Jurkat, Clone E6-1 (cell line): ENCODE results near the gene NF1.
"Not testable (repeated sequence)": the region's sequence is repeated elsewhere in the genome, so short reads cannot be mapped to it uniquely, and the experiment has no call there.

Experiments used
- DNase-seq: peaks from one replicate; pipeline ENCODE4 v3.0.0-alpha.2; 2011; ENCODE audit warnings: low read depth, low spot score
- H3K4me3 ChIP-seq: 2 replicates; pipeline ENCODE4 v1.5.1; 2011; ENCODE audit warnings: mild to moderate bottlenecking, low read length, control low read depth, moderate library complexity

The NF1 gene

DNA sequence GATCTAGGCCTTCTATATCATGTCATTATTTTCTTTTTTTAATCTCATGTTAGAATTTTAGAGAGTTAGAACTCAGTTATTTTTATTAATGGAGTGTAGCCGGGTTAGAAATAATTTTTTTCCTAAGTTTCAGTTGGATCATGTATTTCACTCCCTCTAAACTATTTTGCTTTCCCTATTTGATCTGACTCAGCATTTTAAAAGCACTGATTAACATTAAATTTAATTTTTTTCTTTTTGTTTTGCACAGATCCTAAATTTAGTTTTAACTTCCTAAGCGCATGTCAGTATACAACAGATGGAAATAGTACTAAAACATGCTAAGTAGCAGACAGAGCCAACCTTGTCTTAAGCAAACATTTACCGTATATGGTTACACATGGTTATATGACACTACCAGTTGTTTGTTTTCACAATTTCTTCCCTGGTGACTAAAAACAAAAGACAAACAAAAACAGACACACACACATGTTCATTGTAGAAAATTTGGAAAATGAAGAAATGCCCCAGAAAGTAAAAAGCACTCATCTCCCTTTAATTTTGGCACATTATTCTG is 263.1 kb downstream of the NF1 start:
- DNase-seq, result no peak
- H3K4me3 ChIP-seq, result no peak overlapping the region

GRCh38 chr17:31364012-31364411 is 269.2 kb downstream of the NF1 start:
- no peak for DNase-seq
- H3K4me3 ChIP-seq, result no peak overlapping the region

DNA sequence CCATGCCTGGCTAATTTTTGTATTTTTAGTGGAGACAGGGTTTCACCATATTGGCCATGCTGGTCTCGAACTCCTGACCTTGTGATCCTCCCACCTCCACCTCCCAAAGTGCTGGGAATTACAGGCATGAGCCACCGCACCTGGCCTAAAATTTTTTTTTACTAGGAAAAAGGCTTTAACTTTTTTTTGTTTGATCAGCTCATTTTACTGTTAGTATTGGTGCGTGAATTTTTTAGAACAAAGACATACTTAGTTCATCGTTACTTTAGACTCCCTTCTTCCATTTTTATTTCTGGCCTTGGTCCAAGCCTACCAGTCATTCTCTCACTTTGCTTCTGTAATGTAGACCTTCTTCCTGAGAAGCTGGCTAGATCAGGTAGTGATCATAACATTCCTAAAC is 271.3 kb downstream of the NF1 start:
- no peak for DNase-seq
- no peak overlapping the region for H3K4me3 ChIP-seq

DNA sequence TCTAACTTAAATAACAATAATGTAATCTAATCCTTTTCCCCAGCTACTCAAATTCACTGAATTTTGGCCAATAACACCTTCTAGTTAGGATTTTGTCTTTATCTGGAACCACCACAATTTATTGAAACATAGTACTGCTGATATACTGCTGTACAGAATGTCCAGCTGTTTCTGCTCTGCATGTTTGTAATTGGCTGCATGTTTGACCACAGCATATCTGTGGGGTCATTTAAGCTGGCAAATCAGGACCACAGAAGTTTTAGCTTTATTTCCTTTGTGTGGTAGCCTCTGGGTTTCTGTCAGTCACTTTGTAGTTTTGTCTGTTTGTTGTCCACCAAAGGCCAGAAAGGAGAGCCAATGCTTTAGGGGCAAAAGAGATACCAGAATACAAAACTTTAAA is 274.5 kb downstream of the NF1 start:
- no peak for DNase-seq
- no peak overlapping the region for H3K4me3 ChIP-seq

GRCh38 chr17:31371511-31372097 is 276.8 kb downstream of the NF1 start:
- H3K4me3 ChIP-seq, result no peak overlapping the region
- no peak for DNase-seq

GRCh38 chr17:31373150-31374093 is 278.6 kb downstream of the NF1 start:
- DNase-seq, result peak; percentile 71

GRCh38 chr17:31374094-31374447 is 279.3 kb downstream of the NF1 start:
- H3K4me3 ChIP-seq, result no peak overlapping the region
- no peak for DNase-seq

More at GRCh38 chr17:31373150-31374093, 278.6 kb downstream of the NF1 start:
- no peak overlapping the region for H3K4me3 ChIP-seq

GRCh38 chr17:31374503-31374902 is 279.7 kb downstream of the NF1 start:
- H3K4me3 ChIP-seq, result no peak overlapping the region

DNA sequence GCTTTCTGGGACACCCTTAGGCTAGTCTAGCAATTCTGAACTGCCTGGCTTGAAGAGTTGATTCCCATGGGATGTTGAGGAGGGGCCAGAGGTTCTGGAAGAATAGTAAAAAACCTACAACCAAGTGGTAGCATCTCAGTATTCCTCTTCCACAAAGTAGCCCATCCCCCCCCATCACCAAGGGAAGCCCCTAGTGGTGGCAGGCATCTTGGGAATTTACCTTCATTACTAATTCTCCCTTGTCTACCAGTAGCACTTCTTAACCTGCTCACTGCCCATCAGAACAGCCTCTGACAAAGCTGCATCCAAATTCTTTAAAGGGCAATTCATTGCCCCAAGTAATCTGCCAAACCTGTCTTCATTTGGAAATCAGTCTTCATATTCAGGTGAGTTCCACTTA is 283.9 kb downstream of the NF1 start:
- no peak for DNase-seq
- no peak overlapping the region for H3K4me3 ChIP-seq

More at GRCh38 chr17:31374503-31374902, 279.7 kb downstream of the NF1 start:
- no peak for DNase-seq

DNA sequence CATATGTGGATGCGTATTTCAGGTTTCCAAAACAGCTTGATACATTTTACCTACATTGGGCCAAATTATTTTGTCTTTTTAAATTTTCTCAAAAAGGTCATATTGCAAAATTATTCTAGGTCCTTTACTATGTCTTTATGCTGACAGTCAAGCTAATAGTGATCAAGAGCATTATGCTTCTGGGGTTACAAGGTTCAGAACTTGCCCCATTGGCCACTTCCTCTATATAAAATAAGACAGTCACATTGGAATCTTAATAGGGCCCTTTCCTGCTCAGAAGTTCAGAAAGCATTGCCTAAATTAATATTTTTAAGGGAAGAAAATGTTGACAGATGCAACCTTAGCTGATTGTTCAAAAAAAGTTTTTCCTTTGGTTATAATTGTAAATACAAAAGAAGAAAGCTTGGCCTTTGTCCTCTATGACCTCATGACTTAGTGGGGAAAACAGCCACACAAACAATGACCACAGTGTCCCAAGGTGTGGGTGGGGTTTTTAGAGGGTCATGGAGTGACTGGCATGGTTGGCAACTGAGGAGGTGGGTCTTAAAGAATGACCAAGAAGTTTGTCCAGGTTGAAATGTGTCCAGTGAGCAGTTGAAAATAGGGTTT is 284.9 kb downstream of the NF1 start:
- H3K4me3 ChIP-seq, result no peak overlapping the region
- DNase-seq, result no peak

DNA sequence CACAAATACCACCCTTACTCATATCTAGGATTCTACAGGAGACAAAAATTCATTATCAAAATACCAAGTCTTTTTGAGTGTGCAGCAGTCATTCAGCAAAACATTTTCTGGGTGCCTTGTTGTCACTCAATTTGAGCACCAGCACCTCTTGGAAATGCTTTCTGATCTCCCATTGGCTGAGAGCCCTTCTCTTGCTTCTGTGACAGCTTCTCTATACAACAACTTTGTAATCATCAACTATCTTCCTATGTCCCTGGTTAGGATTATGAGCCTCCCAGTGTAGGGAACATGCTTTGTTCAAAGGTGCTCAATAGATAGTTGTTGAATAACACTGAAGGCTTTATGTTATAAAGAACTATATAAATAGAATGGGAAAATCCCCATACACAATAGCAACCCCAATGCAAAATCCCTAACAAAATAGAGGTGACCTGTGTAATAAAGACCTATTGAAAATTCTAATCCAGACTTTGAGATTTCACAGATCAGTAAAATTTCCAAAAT is 286.4 kb downstream of the NF1 start:
- H3K4me3 ChIP-seq, result no peak overlapping the region
- DNase-seq, result no peak

DNA sequence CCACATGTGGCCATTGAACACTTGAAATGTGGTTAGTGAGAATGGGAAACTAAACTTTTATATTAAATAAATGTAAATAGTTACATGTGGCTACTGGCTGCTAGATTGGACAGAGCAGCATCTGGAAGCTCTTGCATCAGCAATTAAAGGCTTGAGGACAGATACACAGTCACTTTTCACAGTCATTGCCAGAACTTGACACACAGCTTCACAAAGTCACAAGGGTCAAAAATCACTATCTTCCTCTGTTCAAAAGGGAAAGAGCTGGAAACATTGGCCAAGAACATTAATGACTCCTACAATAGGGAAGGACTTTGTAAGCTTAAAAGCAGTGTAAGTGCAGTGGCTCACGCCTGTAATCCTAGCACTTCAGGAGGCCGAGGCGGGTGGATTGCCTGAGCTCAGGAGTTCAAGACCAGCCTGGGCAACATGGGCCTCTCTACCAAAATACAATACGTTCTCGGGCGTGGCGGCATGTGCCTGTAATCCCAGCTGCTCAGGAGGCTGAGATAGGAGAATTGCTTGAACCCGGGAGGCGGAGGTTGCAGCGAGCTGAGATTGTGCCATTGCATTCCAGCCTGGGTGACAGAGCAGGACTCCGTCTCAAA is 288.0 kb downstream of the NF1 start:
- DNase-seq, H3K4me3 ChIP-seq: not testable (repeated sequence)

- H3K4me3 ChIP-seq, DNase-seq: not testable (repeated sequence)
Observed at GRCh38 chr17:31383488-31383887, 288.7 kb downstream of the NF1 start.

DNA sequence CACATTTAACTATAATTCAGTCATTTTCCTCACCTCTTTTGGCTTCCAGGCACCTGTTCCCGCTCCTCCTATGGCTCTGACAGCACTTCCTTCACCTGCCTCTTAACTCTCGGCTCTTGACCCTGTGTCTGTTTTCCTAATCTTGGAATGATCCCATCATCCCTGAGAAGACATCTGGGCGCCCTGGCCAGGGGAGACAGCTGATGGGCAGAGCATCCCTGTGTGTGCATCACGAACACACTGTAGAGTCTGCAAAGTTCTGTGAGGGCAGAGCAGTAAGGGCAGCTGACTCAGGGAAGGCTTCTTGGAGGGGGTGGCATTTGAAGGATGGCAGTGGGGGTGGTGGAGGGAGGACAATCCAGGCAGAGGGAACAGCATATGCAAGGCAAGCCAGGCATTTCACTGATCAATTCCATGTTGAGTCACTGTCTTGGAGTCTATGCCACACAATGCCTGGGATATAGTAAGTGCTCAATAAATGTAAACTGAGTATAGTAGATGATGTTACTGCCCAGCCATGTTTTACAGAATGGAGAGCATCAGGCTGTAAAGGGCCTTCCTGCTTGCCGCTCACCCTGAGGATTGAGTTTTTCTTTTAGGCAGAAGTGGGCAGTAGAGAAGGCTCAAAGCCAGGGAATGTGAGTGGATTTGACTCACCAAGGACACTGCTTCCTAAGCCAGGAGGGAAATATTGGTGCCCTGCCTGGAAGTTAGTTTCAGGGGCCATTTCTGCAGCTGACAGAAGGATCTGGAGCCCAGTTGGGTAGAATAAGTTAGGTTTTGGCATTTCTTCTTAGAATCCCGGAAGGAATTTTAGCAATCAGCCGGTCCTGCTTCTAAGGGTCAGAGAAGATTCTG is 290.9 kb downstream of the NF1 start:
- no peak for DNase-seq
- H3K4me3 ChIP-seq, result no peak overlapping the region

- no peak overlapping the region for H3K4me3 ChIP-seq
- no peak for DNase-seq
Observed at GRCh38 chr17:31386542-31387075, 291.8 kb downstream of the NF1 start.

GRCh38 chr17:31387438-31387837 is 292.7 kb downstream of the NF1 start:
- DNase-seq, result no peak
- H3K4me3 ChIP-seq, result no peak overlapping the region

GRCh38 chr17:31388351-31388750 is 293.6 kb downstream of the NF1 start:
- H3K4me3 ChIP-seq, result no peak overlapping the region
- no peak for DNase-seq
